NCI-H2171 (cell line): Measurements from ENCODE around the gene C1orf21.

ENCODE experiments used
- DNase-seq: peaks from one replicate; lab custom pipeline; 2025; lab: John Stamatoyannopoulos, UW

C1orf21 gene

GRCh38 chr1:184629266-184629665 lies 242.4 kb downstream of the C1orf21 start:
- DNase-seq: no peak

- DNase-seq: no peak
Measured at GRCh38 chr1:184630679-184631060, 243.8 kb downstream of the C1orf21 start.

- no peak for DNase-seq
Measured at GRCh38 chr1:184632415-184633175, 245.8 kb downstream of the C1orf21 start.

- DNase-seq: no peak
Measured at GRCh38 chr1:184633785-184634184, 247.0 kb downstream of the C1orf21 start.

- DNase-seq: no peak
Measured at GRCh38 chr1:184634296-184634695, 247.5 kb downstream of the C1orf21 start.

GRCh38 chr1:184635347-184635979 lies 248.6 kb downstream of the C1orf21 start:
- DNase-seq: no peak

- no peak for DNase-seq
Measured at GRCh38 chr1:184635980-184636431, 249.2 kb downstream of the C1orf21 start.

- DNase-seq: no peak
Measured at GRCh38 chr1:184637664-184638240, 250.9 kb downstream of the C1orf21 start.

GRCh38 chr1:184639205-184639604 lies 252.4 kb downstream of the C1orf21 start:
- DNase-seq: no peak

- no peak for DNase-seq
Measured at GRCh38 chr1:184640505-184640904, 253.7 kb downstream of the C1orf21 start.

- DNase-seq: no peak
Measured at GRCh38 chr1:184641894-184642293, 255.1 kb downstream of the C1orf21 start.

- DNase-seq: no peak
Measured at GRCh38 chr1:184643661-184644060, 256.8 kb downstream of the C1orf21 start.

- no peak for DNase-seq
Measured at GRCh38 chr1:184644771-184645170, 257.9 kb downstream of the C1orf21 start.

- no peak for DNase-seq
Measured at GRCh38 chr1:184646178-184646701, 259.4 kb downstream of the C1orf21 start.

GRCh38 chr1:184646824-184647223 lies 260.0 kb downstream of the C1orf21 start:
- DNase-seq: no peak

- no peak for DNase-seq
Measured at GRCh38 chr1:184647471-184647870, 260.6 kb downstream of the C1orf21 start.

GRCh38 chr1:184648160-184648855 lies 261.5 kb downstream of the C1orf21 start:
- no peak for DNase-seq

- DNase-seq: no peak
Measured at GRCh38 chr1:184648856-184649201, 262.0 kb downstream of the C1orf21 start.

- DNase-seq: no peak
Measured at GRCh38 chr1:184649451-184649888, 262.6 kb downstream of the C1orf21 start.

GRCh38 chr1:184650177-184650866 lies 263.5 kb downstream of the C1orf21 start:
- DNase-seq: no peak

- DNase-seq: no peak
Measured at GRCh38 chr1:184655185-184655584, 268.4 kb downstream of the C1orf21 start.

GRCh38 chr1:184656221-184656620 lies 269.4 kb downstream of the C1orf21 start:
- DNase-seq: no peak
